Neural cell (in vitro differentiated cells): Measurements from ENCODE around the gene TRIM24.

ENCODE experiments used
- EZH2 ChIP-seq: fragments of 200-600, 300-800 bp; shearing (Covaris generic), sonication (generic); IDR thresholded peaks from 2 replicates; pipeline ENCODE4 v1.6.1; 2014; ENCODE audit warnings: antibody characterized with exemption, low read length, borderline replicate concordance, mild to moderate bottlenecking; ENCODE audit not compliant: insufficient read depth, poor library complexity, severe bottlenecking
- POLR2AphosphoS5 ChIP-seq: IDR thresholded peaks from 2 replicates; pipeline ENCODE4 v1.6.1; 2012
- TF ChIP-seq, protein P1 (sequence below): fragments of 450-650 bp; IDR thresholded peaks from 2 replicates; pipeline ENCODE4 v1.5.1; 2014; ENCODE audit warnings: antibody characterized with exemption, mild to moderate bottlenecking, moderate library complexity; ENCODE audit not compliant: poor library complexity, severe bottlenecking

DNA sequence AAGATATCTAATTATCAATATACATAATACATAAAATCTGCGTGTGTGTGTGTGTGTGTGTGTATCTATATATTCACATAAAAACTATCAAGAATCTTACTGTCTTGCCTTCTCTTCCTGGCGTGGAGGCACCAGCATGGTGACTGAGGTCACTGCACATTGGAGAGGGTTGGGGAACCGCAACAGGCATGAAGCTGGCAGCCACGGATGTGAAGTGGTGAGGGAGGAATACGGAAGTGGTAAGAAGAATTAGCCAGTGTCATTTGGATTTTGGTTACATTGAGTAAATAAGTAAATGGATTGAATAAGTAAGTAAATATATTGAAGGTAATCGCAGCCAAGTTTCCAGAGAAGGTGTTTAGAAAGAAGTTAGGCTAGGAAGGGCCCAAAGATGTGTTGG lies 85.1 kb downstream of the TRIM24 start:
- TF ChIP-seq, protein P1, sequence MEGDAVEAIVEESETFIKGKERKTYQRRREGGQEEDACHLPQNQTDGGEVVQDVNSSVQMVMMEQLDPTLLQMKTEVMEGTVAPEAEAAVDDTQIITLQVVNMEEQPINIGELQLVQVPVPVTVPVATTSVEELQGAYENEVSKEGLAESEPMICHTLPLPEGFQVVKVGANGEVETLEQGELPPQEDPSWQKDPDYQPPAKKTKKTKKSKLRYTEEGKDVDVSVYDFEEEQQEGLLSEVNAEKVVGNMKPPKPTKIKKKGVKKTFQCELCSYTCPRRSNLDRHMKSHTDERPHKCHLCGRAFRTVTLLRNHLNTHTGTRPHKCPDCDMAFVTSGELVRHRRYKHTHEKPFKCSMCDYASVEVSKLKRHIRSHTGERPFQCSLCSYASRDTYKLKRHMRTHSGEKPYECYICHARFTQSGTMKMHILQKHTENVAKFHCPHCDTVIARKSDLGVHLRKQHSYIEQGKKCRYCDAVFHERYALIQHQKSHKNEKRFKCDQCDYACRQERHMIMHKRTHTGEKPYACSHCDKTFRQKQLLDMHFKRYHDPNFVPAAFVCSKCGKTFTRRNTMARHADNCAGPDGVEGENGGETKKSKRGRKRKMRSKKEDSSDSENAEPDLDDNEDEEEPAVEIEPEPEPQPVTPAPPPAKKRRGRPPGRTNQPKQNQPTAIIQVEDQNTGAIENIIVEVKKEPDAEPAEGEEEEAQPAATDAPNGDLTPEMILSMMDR, result no peak
- no peak for TF ChIP-seq POLR2AphosphoS5
- TF ChIP-seq EZH2, result no peak
